CD4-positive, alpha-beta T cell treated with Interleukin-21 for 1 hour (primary cell): ENCODE data around the gene OR6C1.
"Not testable (repeated sequence)": the region's sequence is repeated elsewhere in the genome, so short reads cannot be mapped to it uniquely, and the experiment has no call there.

Experiments used
- DNase-seq: peaks from one replicate; pipeline ENCODE4 v3.0.0-alpha.2; 2020

The OR6C1 gene

GRCh38 chr12:55314043-55314442, at the start of gene OR6C1:
Gene OR6C1 (plus strand): TSS chr12:55314343. CDS start chr12:55320600, 6,257 bp downstream.
- DNase-seq = no peak

GRCh38 chr12:55280991-55281390, 33.2 kb upstream of the OR6C1 start:
- DNase-seq = no peak

- no peak for DNase-seq
Measured at GRCh38 chr12:55289999-55290398, 24.1 kb upstream of the OR6C1 start.

GRCh38 chr12:55296469-55296868, 17.7 kb upstream of the OR6C1 start, which contains the start of gene OR6C6:
Gene OR6C6 (minus strand): TSS chr12:55296569. CDS start chr12:55295232, 1,337 bp downstream.
- DNase-seq = no peak

GRCh38 chr12:55320201-55320600, 6.1 kb downstream of the OR6C1 start:
- no peak for DNase-seq

- not testable (repeated sequence) for DNase-seq
Measured at GRCh38 chr12:55325801-55326200, 11.7 kb downstream of the OR6C1 start.

- no peak for DNase-seq
Measured at GRCh38 chr12:55330446-55330845, 16.3 kb downstream of the OR6C1 start, which contains the start of gene OR6C3. Gene OR6C3 (plus strand): TSS chr12:55330746. CDS start chr12:55331701, 955 bp downstream.

- DNase-seq = no peak
Measured at GRCh38 chr12:55336002-55336401, 21.9 kb downstream of the OR6C1 start.

- DNase-seq = not testable (repeated sequence)
Measured at GRCh38 chr12:55355338-55355737, 41.2 kb downstream of the OR6C1 start.

- DNase-seq = no peak
Measured at GRCh38 chr12:55362675-55363074, 48.5 kb downstream of the OR6C1 start, which contains the start of gene OR6C75. Gene OR6C75 (plus strand): TSS chr12:55362975. CDS start chr12:55365111, 2,136 bp downstream.

GRCh38 chr12:55365086-55365485, 50.9 kb downstream of the OR6C1 start:
- DNase-seq = no peak
